Posterior vena cava (tissue), 2 donors: ENCODE results near the gene METTL25B. TPM values are rescaled to one million over a fixed set of nuclear protein-coding genes. Genes with fewer than 3 reads are reported as not detected.

Source experiments
- DNase-seq: peaks from one replicate; pipeline ENCODE4 v3.0.0-alpha.2; 2020; ENCODE audit warnings: low spot score
- intact Hi-C, 2 donors: fragments of 100-400 bp; cut with DNase I; formaldehyde crosslinking; loops; one replicate each; pipeline versions ENCODE4 v1.14.1 to v1.14.2; 2022 to 2023
- total RNA-seq, 2 donors: library from RNA; stranded (reverse); fragmentation: NEBNext Ultra II Directional; extraction: Animal tissue kit (Norgen Biotek cat#: 25700); gene quantifications; one replicate each; pipeline ENCODE4 v1.2.1, GENCODE V29; 2021
- donor health status: DM: yes; HTN: yes; CAD: no.
- donor health status: DM: yes; HTN: yes; CAD: no.

Gene METTL25B
- total RNA-seq, 2 donors from 2014 or later: 19.6 to 21.6 TPM

DNA sequence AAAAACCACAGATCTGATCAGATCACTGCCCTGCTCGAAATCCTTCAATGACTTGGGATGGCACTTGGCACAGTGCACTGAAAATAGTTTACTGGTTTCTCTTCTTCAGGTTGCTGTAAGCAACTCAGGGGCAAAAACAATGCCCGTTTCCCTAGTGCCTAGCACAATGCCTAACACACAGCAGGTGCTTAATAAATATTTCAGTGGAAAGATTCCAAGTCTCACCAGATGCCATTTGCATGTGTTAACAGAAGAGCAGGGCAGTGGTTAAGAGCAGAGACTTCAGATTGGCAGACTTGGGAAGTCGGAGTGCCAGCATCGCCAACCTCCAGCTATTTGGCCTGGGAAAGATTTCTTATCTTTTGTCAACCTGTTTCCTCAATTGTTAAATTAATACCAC lies 10.9 kb upstream of the METTL25B start:
- intact Hi-C loops: no loop called here
- no peak for DNase-seq

GRCh38 chr1:156721131-156721530 lies 7.1 kb upstream of the METTL25B start:
- DNase-seq: no peak
- intact Hi-C loops: no loop called here

DNA sequence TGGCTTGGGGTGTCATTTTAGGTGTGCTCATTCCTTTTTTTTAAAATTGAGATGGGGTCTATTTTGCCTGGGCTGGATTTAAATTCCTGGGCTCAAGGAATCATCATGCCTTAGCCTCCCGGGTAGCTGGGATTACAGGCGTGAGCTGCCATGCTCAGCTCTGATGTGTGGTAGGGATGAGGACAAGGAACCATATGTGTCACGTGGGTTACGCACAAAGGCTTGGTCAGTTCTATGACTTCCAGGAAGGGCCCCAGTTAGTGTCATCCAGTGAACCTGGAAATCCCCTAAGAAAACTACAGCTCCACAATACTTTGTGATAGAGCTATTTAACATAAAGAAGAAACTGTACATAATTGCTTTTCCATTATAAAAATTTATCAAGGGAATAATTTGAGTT lies 6.7 kb upstream of the METTL25B start:
- intact Hi-C loops: no loop called here
- DNase-seq: no peak

- peak; percentile 96 for DNase-seq
- intact Hi-C loops: loop anchor here (2.0 kb wide), 1 partner anchor 35 kb away; no protein-coding TSS in a partner anchor
Measured at GRCh38 chr1:156725683-156726280, 2.5 kb upstream of the METTL25B start.

GRCh38 chr1:156726549-156727226 lies 1.6 kb upstream of the METTL25B start:
- intact Hi-C loops: loop anchor here in 1 of 2 donors (2.0 kb wide), 1 partner anchor 36 kb away; no protein-coding TSS in a partner anchor
- DNase-seq: no peak

DNA sequence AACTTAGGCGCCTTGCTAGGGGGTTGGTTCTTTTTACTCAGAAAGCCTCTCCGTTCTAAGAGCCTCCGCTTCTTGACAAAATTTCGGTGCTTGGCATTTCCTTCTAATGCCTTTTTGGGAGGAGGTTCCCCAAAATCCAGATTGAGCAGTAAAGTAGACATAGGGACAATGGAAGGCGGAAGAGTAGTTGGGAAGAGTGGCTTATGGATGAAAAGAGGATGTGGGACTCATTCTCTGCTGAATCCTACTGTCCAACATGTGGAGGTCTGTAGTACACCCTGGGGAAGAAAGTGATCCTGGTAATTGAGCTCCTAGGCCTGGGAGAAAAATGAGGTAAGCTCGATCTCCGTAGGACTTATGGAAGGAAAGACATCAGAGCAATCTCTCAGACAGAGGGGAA lies 777 bp upstream of the METTL25B start:
- no peak for DNase-seq
- intact Hi-C loops: loop anchor here in 1 of 2 donors (2.0 kb wide), 1 partner anchor 37 kb away; no protein-coding TSS in a partner anchor

GRCh38 chr1:156728599-156729462 lies 562 bp downstream of the METTL25B start, which contains the start of gene ISG20L2:
TSS of gene ISG20L2 (minus strand) at chr1:156728766. CDS start at chr1:156727652, 1,114 bp downstream.
- DNase-seq: peak; percentile 99
- intact Hi-C loops: no loop called here

- intact Hi-C loops: no loop called here
- no peak for DNase-seq
Measured at GRCh38 chr1:156733989-156734584, 5.8 kb downstream of the METTL25B start.

DNA sequence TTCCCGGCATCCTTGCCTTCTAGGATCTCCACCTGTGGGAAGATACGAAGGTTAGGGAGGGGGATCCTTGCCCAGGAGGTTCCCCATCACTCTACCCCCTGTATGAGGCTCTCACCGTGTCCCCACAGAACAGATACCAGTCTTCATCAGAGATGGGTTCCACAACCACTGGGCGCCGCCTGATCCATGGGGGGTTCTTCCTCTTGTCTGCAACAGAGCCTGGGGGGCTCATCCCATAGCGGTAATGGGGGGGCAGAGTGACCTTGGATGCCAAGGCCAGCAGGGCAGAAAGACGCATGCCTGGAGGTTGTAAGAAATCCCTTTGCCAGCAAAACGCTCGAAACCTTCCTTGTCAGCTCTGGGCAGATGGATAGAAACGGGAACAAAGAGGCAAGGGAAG lies 10.1 kb downstream of the METTL25B start:
- no peak for DNase-seq
- intact Hi-C loops: no loop called here

- intact Hi-C loops: no loop called here
- no peak for DNase-seq
Measured at GRCh38 chr1:156738916-156739315, 10.6 kb downstream of the METTL25B start.

DNA sequence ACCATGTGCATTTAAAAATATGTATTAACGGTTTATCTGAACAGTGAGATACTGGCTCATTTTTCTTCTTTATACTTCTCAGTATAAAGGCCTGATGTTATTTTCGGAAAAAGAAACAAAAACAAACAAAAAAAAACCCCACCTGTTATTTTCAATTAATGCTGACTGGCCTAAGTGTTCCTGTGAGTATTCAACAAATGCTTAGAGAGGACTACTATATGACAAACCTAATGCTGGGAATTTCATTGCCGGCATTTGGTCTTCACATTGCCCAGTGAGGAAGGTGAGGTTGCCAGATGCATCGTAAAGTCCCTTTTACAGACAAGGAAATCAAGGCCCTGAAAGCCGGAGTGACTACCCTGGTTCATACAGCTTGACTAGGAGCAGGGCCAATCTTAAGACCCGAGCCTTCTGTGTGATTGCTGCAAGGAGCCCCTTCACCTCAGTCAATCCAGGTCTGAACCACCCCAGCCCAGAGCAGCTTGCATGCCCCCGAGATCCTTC lies 12.0 kb downstream of the METTL25B start:
- DNase-seq: no peak
- intact Hi-C loops: no loop called here

GRCh38 chr1:156740741-156741480 lies 12.6 kb downstream of the METTL25B start, which contains the start of gene MRPL24:
TSS of gene MRPL24 (minus strand) at chr1:156741088. CDS start at chr1:156738704, 2,384 bp downstream.
- intact Hi-C loops: no loop called here
- DNase-seq: peak; percentile 99

- no peak for DNase-seq
- intact Hi-C loops: no loop called here
Measured at GRCh38 chr1:156741481-156741983, 13.3 kb downstream of the METTL25B start.

- intact Hi-C loops: no loop called here
- DNase-seq: no peak
Measured at GRCh38 chr1:156742017-156742416, 13.7 kb downstream of the METTL25B start.

- intact Hi-C loops: no loop called here
- DNase-seq: no peak
Measured at GRCh38 chr1:156742801-156743200, 14.5 kb downstream of the METTL25B start.

GRCh38 chr1:156743367-156744302 lies 15.4 kb downstream of the METTL25B start:
- no peak for DNase-seq
- intact Hi-C loops: no loop called here

GRCh38 chr1:156744344-156744743 lies 16.1 kb downstream of the METTL25B start:
- intact Hi-C loops: no loop called here
- peak; percentile 65 for DNase-seq
